Right ventricle myocardium inferior (tissue), 1 donor: ENCODE data around the gene DCTN3. TPM values are rescaled to one million over a fixed set of nuclear protein-coding genes. Genes with fewer than 3 reads are reported as not detected.

Experiments
- ATAC-seq: fragments of 200-7000 bp; cut with Tn5 transposase; one replicate; pipeline ENCODE4 v1.9.1; 2020; ENCODE audit warnings: mild to moderate bottlenecking, moderate library complexity
- DNase-seq: peaks from one replicate; pipeline ENCODE4 v3.0.0; 2021; ENCODE audit errors: missing footprints
- intact Hi-C: fragments of 100-400 bp; cut with DNase I; formaldehyde crosslinking; loops from one replicate; pipeline ENCODE4 v1.11.0; 2022
- total RNA-seq: library from RNA; stranded (reverse); fragmentation: NEBNext Ultra II Directional; extraction: Animal tissue kit (Norgen Biotek cat#: 25700); gene quantifications from one replicate; pipeline ENCODE4 v1.2.1, GENCODE V29; 2021
- donor health status: DM: no; HTN: yes; CAD: no; lungs with severe emphysema.

DCTN3 gene
- total RNA-seq, 1 donor from 2014 or later, result 133 TPM

DNA sequence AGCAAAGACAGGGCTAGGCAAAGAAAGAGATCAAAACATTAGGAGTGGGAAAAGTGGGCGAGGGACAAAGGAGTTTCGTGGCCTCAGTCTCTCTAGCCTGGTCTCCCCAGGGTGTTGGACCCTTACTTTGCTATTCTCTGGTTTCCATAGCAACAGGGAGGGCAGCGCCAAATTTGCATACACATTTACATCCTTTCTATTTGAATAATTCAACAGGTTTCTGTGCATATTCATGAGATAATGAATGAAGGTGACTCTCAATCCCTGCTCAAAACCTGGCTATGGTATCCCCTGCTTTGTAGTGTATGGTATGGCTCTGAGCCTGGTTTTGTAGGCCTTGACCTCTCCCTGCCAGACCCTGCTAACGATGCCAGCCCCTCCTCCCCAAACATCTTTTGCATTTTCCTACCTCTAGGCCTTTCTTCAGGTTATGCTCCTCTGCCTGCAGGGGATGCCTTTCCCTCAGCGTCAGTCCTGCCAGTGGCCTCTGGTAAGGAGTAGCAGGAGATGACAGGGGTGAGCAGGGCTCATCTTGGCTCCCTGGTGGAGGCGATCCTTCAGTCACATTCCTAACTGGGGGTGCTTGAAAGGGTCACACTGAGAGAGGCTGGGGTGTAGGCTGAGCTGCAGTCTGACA, 18.2 kb downstream of the DCTN3 start:
- no peak for ATAC-seq
- intact Hi-C loops, result loop anchor here (2.0 to 5.0 kb wide), 2 partner anchors 53 to 270 kb away; no protein-coding TSS in a partner anchor

GRCh38 chr9:34600908-34601307, 19.4 kb downstream of the DCTN3 start:
- no peak for ATAC-seq
- no peak for DNase-seq
- intact Hi-C loops, result loop anchor here (5.0 kb wide), 1 partner anchor 269 kb away; no protein-coding TSS in a partner anchor

More for the DNA sequence above, 18.2 kb downstream of the DCTN3 start:
- no peak for DNase-seq

DNA sequence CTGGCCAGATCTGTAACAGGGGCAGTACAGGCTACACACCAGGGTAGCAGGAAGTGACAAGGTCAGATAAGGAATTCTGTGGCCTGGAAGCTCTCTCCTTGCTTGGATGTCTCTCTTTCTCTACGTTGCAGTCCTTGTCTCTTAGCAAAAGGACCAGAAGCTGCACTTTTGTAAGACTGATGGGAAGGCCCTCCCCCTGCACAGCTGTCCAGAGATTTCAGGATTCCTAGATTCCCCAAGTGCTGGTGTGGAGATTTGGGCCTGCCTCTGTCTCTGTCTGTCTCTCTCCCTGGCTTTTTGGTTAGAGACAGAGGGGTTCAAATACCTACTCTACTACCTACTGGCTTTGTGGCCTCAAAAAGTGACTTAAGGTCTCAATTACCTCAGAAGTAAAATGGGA, 20.7 kb downstream of the DCTN3 start:
- DNase-seq, result no peak
- intact Hi-C loops, result loop anchor here (10.0 kb wide), 1 partner anchor 195 kb away; no protein-coding TSS in a partner anchor
- no peak for ATAC-seq

GRCh38 chr9:34594177-34594576, 26.1 kb downstream of the DCTN3 start:
- DNase-seq (no peak), ATAC-seq (no peak)
- intact Hi-C loops, result loop anchor here (5.0 to 10.0 kb wide), 2 partner anchors 92 to 189 kb away; no protein-coding TSS in a partner anchor

DNA sequence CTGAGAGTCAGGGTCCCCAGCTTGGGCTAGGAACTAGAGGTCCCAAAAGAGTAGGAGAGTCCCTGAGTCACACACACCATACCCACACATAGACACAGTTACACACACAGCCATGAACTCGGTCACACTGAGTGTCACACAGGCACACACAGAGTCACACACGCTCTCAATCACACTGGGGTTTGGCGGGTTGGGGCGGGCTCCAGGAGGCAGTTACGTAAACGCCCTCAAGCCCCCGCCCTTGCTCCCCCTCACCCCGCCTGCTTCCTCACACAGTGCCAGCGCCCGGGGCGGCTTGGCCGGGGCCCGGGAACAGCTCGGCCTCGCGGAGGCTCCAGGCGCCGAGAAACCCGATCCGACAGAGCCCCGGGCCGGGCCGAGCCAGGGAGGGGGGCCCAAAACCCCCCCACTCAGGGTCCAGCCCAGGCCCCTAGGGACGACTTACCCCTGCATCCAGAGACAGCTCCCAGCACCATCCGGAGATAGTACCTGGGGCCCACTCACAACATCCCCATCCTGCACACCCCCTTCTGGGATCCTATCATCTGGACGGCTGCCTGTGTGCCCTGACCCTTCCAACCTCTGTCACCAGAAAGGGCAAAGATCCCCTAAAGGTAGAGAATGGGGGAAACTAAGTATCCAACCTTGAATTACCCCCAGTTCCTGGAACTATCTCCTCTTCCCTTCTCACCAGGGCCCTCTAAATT, 27.2 kb downstream of the DCTN3 start:
- ATAC-seq (peak; percentile 86), DNase-seq (peak; percentile 92)
- intact Hi-C loops, result loop anchor here (5.0 to 10.0 kb wide), 2 partner anchors 91 to 188 kb away; no protein-coding TSS in a partner anchor

DNA sequence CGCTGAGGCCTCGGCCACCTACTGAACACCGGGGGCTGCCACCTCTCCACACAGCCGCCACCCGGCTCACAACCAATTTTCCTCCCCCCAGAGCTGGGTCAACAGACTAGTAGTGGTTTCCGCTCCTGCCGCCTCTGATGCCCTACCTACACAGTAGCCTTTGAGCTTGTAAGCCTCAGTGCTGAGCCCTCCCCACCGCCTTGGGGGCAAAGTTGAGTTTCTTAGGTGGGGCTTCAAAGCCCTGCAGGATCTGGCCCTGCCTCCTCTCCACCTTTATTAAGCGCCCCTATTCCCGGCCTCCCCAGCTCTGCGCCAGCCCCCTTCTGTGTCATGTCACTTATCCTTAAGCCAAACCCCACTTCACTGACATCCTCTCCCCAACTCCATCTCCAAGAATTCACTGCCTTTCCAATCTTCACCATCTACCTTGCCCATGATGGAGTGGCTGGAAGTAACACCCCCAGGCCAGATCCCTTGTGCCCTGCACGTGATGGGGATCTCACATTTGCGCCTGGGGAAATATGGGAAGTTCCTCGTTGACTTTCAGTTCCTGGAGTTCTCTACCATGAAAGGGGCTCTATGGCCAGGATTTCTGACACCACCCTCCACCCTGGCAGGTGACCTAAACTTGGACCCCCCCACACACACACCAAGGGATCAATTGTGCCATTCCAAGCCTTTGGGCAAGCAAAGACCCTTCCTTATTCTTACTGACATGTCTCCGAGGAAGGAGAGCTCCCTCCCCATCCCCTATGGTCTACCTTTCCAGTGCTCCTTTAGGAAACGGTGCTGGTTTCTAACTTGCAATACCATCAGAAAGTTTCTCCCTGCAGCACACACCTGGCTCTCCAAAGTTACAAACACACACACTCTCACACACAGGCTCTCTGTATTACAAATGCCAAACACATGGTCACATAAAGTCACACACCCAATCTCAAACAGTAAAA, 28.1 kb downstream of the DCTN3 start:
- intact Hi-C loops, result loop anchor here (1.0 to 10.0 kb wide), 3 partner anchors 44 to 187 kb away; no protein-coding TSS in a partner anchor
- DNase-seq (no peak), ATAC-seq (no peak)

- peak; percentile 93 for DNase-seq
- ATAC-seq, result peak; percentile 74
- intact Hi-C loops, result loop anchor here (1.0 to 10.0 kb wide), 3 partner anchors 43 to 187 kb away; no protein-coding TSS in a partner anchor
Measured at GRCh38 chr9:34591248-34591916, 28.9 kb downstream of the DCTN3 start.

GRCh38 chr9:34590381-34591247, 29.7 kb downstream of the DCTN3 start:
- DNase-seq (peak; percentile 76), ATAC-seq (peak; percentile 20)

DNA sequence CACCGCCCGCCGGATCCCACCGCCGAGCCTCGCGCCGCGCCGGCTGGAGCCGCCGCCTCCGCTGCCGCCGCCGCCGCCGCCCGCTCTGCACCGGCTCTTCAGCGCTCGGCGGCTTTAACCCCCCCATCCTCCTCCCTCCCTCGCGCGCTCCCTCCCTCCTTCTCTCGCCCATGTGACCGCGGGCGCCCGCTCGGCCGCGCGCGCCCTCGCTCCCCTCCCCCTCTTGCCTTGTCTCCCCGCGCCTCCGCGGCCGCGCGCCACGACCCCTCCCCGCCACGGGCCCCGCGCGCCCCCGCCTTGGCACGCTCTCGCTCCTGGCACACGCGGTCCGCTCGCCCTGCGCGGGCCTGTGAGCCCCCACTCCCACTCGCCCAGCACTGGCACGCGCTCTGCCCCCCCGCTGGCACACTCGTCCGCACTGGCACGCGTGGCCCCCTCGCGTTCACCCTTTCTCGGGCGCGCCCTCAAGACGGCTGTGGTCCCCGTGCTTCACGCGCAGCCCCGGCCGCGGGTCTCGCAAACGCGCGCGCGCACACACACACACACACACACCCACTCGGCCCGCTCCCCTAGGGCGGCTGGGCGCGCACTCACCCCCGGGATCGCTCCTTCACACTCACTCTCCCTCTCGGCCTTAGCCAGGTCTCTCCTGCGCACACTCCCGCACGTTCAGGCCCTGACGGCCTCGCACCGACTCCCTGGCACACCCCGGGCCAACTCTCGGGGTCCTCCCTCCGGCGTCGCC, 30.5 kb downstream of the DCTN3 start, which contains the start of gene CNTFR:
Gene CNTFR, minus strand, starts transcription at position 89 of the 745 bp plus-strand sequence. CDS start 20,743 bp downstream, outside the sequence.
- ATAC-seq, result no peak
- intact Hi-C loops, result loop anchor here (5.0 to 10.0 kb wide), 2 partner anchors 88 to 185 kb away; no protein-coding TSS in a partner anchor
- peak; percentile 72 for DNase-seq

More at GRCh38 chr9:34590381-34591247, 29.7 kb downstream of the DCTN3 start:
- intact Hi-C loops, result loop anchor here (1.0 to 10.0 kb wide), 3 partner anchors 42 to 186 kb away; no protein-coding TSS in a partner anchor

DNA sequence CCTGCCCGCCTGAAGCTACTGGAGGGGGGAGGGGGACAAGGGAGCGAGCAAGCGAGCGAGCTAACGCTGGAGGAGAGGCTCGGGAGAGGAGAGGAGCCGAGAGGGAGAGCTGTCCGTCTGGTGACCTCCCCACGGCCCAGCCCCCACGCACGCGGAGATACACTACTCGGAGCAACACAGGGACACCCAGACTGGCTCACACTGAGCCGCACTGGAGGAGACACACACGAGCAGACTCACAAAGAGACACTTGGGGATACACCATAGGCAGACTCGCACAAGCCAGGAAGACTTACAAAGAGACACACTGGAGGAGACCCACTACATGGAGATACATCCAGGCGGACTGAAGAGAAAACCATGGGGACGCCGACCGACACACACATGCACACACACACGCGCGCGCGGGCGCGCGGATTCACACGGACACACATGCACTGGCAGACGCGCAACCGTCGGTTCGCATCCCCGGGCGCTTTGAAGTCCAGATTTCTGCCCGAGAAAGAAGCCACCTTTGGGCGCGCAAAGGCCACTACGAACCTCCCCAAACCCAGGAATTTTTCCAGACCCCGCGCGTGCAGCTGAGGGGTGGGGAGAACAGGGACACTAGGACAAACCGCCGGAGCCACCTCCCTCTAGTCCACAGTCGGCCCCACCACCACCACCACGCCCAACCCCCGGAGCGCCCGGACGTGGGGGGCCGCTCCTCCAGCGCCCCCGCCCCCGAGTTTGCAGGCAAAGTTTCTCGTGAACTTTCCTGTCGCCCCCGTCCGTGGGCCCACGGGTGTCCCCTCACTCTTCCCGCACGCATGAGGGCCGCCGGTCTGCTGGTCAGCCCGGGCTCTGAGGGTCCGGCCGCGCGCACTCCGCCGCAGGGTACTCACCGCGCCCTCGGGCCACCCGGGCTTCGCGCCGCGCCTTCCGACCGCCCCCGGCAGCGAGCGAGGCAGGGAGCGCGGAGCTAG, 31.3 kb downstream of the DCTN3 start:
- ATAC-seq (no peak), DNase-seq (peak; percentile 76)
- intact Hi-C loops, result no loop called here

DNA sequence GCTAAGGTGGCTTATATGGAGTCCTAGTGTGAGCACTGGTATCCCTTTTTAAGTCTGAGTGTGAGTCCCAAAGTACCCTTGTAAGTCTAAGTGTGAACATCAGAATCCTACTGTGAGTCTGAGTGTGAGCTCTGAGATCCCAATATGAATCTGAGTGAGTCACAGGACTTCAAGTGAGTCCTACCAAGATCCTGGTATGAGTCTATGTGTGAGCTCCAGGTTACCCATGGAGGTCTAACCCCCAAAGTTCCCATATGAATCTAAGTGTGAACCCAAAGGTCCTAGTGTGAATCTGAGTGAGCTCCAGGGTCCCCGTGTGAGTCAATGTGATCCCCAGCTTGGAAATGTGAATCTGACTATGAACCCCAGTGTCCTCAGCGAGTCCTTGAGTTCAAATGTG, 33.0 kb downstream of the DCTN3 start:
- ATAC-seq, result no peak
- DNase-seq, result no peak
- intact Hi-C loops, result no loop called here

DNA sequence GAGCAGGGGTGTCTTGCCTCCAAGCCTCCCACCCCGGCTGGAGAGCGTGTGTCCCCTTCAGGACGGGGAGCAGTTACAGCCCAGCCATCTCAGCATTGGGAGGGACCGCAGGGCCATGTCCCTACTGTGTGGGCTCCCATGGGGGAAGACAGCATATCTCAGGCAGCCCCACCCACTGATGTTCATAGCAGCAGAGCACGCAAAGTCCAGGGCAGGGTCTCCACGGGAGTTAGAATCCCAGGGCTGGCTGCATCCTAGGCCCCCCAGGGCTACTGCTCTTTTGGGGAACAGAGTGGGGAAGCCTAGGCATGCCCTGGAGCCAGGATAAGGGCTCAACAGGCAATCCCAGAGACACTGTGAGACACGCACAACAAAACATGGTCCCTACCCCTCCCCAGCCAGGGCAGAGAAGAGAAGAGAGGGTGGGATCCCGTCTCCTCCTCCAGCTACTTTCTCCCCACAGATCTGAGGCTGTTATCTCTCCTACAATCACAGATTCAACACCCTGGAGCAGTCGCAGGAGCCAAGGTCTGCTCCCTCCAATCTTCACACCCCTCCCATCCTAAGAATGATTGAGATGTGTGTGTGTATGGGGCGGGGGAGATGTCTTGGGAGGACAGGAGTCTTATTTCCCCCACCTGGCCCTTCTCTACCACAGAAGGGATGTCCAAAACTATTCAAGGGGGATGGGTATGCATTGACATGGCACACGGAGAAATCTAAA, 34.2 kb downstream of the DCTN3 start:
- intact Hi-C loops, result no loop called here
- no peak for ATAC-seq
- DNase-seq, result no peak

- ATAC-seq, result no peak
- intact Hi-C loops, result no loop called here
- DNase-seq, result no peak
Measured at GRCh38 chr9:34584970-34585369, 35.3 kb downstream of the DCTN3 start.

DNA sequence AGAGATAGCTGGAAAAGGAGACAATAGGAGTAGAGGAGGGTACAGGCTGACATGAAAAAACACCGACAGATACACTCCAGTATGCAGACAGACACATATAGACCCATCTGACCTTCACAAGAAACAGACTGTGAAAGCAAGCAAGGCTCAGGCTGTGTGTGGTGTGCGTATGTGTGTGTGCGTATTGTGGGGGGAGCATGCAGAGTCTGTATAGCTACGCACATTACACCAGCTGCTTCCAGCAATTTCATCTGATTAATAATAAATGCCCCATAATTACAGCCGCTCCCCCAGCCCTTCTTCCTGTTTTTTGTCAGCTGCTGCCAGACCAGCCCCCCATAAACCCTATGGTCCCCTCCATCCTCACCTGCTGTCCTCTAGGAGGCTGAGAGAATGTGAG, 37.5 kb downstream of the DCTN3 start:
- intact Hi-C loops, result no loop called here
- ATAC-seq (no peak), DNase-seq (no peak)

DNA sequence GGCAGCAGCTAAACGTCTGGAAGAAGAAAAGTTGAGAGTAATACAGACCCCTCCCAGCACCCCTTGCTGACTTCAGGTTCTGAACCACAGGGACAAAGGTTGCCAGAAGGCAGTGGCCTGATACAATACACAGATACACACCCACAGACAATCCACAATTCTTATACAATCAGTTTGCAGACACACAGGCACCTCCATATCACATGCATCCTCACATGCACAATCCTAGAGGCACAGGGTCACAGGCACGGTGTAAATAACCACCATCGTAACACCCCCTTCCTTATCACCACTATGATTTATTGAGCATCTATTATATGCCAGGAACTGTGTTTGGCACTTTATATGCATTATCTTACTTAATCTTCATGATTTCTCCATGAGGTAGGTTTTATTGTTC, 39.0 kb downstream of the DCTN3 start:
- intact Hi-C loops, result no loop called here
- peak; percentile 16 for DNase-seq
- no peak for ATAC-seq
